Colonic mucosa (tissue), 4 donors: Measurements from ENCODE around the gene COL18A1. TPM values are rescaled to one million over a fixed set of nuclear protein-coding genes. Genes with fewer than 3 reads are reported as not detected.
A peak's percentile ranks its signal among the peaks of the same experiment; 100 is the strongest.
"Not testable (repeated sequence)": the region's sequence is repeated elsewhere in the genome, so short reads cannot be mapped to it uniquely, and the experiment has no call there.

Source experiments
- DNase-seq: peaks from one replicate; pipeline ENCODE4 v3.0.0-alpha.2; 2020
- H3K27ac ChIP-seq: fragments of 200-600 bp; one replicate; pipeline ENCODE4 v1.8.0; 2021
- H3K27me3 ChIP-seq: fragments of 200-600 bp; one replicate; pipeline ENCODE4 v1.8.0; 2021
- H3K36me3 ChIP-seq: fragments of 200-600 bp; one replicate; pipeline ENCODE4 v1.8.0; 2021
- H3K4me1 ChIP-seq: fragments of 200-600 bp; one replicate; pipeline ENCODE4 v1.8.0; 2021; ENCODE audit warnings: mild to moderate bottlenecking
- H3K4me3 ChIP-seq: fragments of 200-600 bp; one replicate; pipeline ENCODE4 v1.8.0; 2021
- H3K9ac ChIP-seq, 2 donors: one replicate each; pipeline ENCODE4 v1.7.0; 2013; ENCODE audit warnings: control low read depth in 2 of 2, low read depth in 2 of 2, low read length in 2 of 2
- H3K9me3 ChIP-seq: fragments of 200-600 bp; one replicate; pipeline ENCODE4 v1.8.0; 2021
- CTCF ChIP-seq: fragments of 200-600 bp; IDR thresholded peaks from one replicate; pipeline ENCODE4 v1.8.0; 2022; ENCODE audit warnings: antibody characterized with exemption, mild to moderate bottlenecking
- intact Hi-C: fragments of 100-400 bp; cut with DNase I; formaldehyde crosslinking; loops from one replicate; pipeline ENCODE4 v1.14.1; 2022
- total RNA-seq, 2 donors: library from RNA; stranded (reverse); fragmentation: NEBNext Ultra II Directional in 1 of 2; extraction: Animal tissue kit (Norgen Biotek cat#: 25700) in 1 of 2; gene quantifications; one replicate each; pipeline ENCODE4 v1.2.1, GENCODE V29; 2021
- donor health status: healthy.
- donor health status: DM: no; HTN: no; CAD: no.
- donor health status: DM: no; HTN: no; CAD: no.

Gene COL18A1
- total RNA-seq, 2 donors from 2014 or later, result 8.4 to 22.3 TPM

GRCh38 chr21:45435405-45435981 is 30.5 kb downstream of the COL18A1 start:
- Histone ChIP-seq H3K4me1 (no peaks in the 10 kb centered on the region), H3K9ac (no peak overlapping the region), H3K9me3 (no peaks in the 10 kb centered on the region), H3K27ac (no peak overlapping the region), H3K36me3 (no peaks in the 10 kb centered on the region), H3K4me3 (no peak overlapping the region), H3K27me3 (no peaks in the 10 kb centered on the region)
- no peak for DNase-seq
- intact Hi-C loops, result no loop called here
- TF ChIP-seq CTCF, result no peak

- DNase-seq, result no peak
- Histone ChIP-seq H3K4me1 (no peaks in the 10 kb centered on the region), H3K36me3 (no peaks in the 10 kb centered on the region), H3K4me3 (no peak overlapping the region), H3K9ac (no peak overlapping the region), H3K9me3 (no peaks in the 10 kb centered on the region), H3K27ac (no peak overlapping the region), H3K27me3 (no peaks in the 10 kb centered on the region)
- intact Hi-C loops, result no loop called here
- no peak for TF ChIP-seq CTCF
Measured at GRCh38 chr21:45436351-45437065, 31.5 kb downstream of the COL18A1 start.

GRCh38 chr21:45437844-45438243 is 32.9 kb downstream of the COL18A1 start:
- not testable (repeated sequence) for H3K36me3 ChIP-seq, H3K9ac ChIP-seq, H3K4me1 ChIP-seq, H3K4me3 ChIP-seq, H3K9me3 ChIP-seq, DNase-seq, H3K27me3 ChIP-seq, H3K27ac ChIP-seq
- intact Hi-C loops, result loop anchor here (2.0 kb wide), 1 partner anchor 297 kb away; no protein-coding TSS in a partner anchor

GRCh38 chr21:45438391-45439145 is 33.6 kb downstream of the COL18A1 start:
- no peaks in the 10 kb centered on the region for H3K27me3 ChIP-seq
- no peak for DNase-seq
- no peaks in the 10 kb centered on the region for H3K36me3 ChIP-seq
- H3K4me3 ChIP-seq, result peak overlapping the region; percentile 30
- TF ChIP-seq CTCF, result no peak
- peak overlapping the region; percentile 51 for H3K27ac ChIP-seq
- no peaks in the 10 kb centered on the region for H3K4me1 ChIP-seq
- intact Hi-C loops, result loop anchor here (1.0 to 2.0 kb wide), 2 partner anchors 146 to 298 kb away; no protein-coding TSS in a partner anchor
- H3K9me3 ChIP-seq, result no peaks in the 10 kb centered on the region
- peak overlapping the region in 1 of 2 donors; percentile 35 for H3K9ac ChIP-seq

- peak overlapping the region; percentile 51 for H3K27ac ChIP-seq
- peak overlapping the region in 1 of 2 donors; percentile 35 for H3K9ac ChIP-seq
- H3K9me3 ChIP-seq, result no peaks in the 10 kb centered on the region
- no peaks in the 10 kb centered on the region for H3K4me1 ChIP-seq
- H3K36me3 ChIP-seq, result no peaks in the 10 kb centered on the region
- peak overlapping the region; percentile 30 for H3K4me3 ChIP-seq
- no peaks in the 10 kb centered on the region for H3K27me3 ChIP-seq
- TF ChIP-seq CTCF, result peak; percentile 95
- DNase-seq, result peak; percentile 86
- intact Hi-C loops, result loop anchor here (1.0 to 2.0 kb wide), 2 partner anchors 147 to 299 kb away; no protein-coding TSS in a partner anchor
Measured at GRCh38 chr21:45439161-45439872, 34.4 kb downstream of the COL18A1 start.
